GM12878 (cell line): ENCODE results near the gene UROC1. TPM values are rescaled to one million over a fixed set of nuclear protein-coding genes. Genes with fewer than 3 reads are reported as not detected.

Source experiments
- IRF3 ChIP-seq: fragments of 450-650 bp; IDR thresholded peaks from 2 replicates; pipeline ENCODE4 v1.6.1; 2014; ENCODE audit warnings: mild to moderate bottlenecking
- MEF2B ChIP-seq: fragments of 450-650 bp; IDR thresholded peaks from 2 replicates; pipeline ENCODE4 v1.6.1; 2018; ENCODE audit warnings: mild to moderate bottlenecking, moderate library complexity; ENCODE audit not compliant: partially characterized antibody, poor library complexity, severe bottlenecking
- RELB ChIP-seq: fragments of 450-650 bp; IDR thresholded peaks from 2 replicates; pipeline ENCODE4 v1.6.1; 2017; ENCODE audit warnings: low read depth, mild to moderate bottlenecking, moderate library complexity
- SUPT20H ChIP-seq: IDR thresholded peaks from 2 replicates; pipeline ENCODE4 v1.6.1; 2011; ENCODE audit warnings: low read depth, mild to moderate bottlenecking, low read length, moderate library complexity, borderline replicate concordance; ENCODE audit not compliant: control insufficient read depth
- polyA plus RNA-seq, 11 experiments: library from polyadenylated mRNA; depleted of rRNA in 4 of 11; unstranded in 6 of 11; stranded (reverse) in 5 of 11; fragments of >200 nt; fragmentation: Nextera tagmentation in 4 of 11; fragmentation: Illumina TruSeq in 1 of 11; extraction: Ambion mirVana in 4 of 11; extraction: Trizol in 1 of 11; gene quantifications; 1 replicate in 1 of 11; 2 replicates in 10 of 11; pipeline versions ENCODE4 v1.2.1 to v1.2.3, GENCODE V29; 2011 to 2016; ENCODE audit warnings: inconsistent platforms in 2 of 11, missing spikeins in 2 of 11, low read depth in 1 of 11
- total RNA-seq, 4 experiments: library from RNA; depleted of rRNA in 3 of 4; stranded (reverse); fragments of >200 nt in 3 of 4; fragmentation: Illumina TruSeq in 1 of 4; extraction: Trizol in 1 of 4; gene quantifications; 2 replicates each; pipeline versions ENCODE4 v1.2.1 to v1.2.3, GENCODE V29; 2013 to 2021
- TF ChIP-seq, protein P1 (sequence below): fragments of 450-650 bp; formaldehyde crosslinking; IDR thresholded peaks from 2 replicates; pipeline ENCODE4 v1.5.0; 2022; ENCODE audit warnings: mild to moderate bottlenecking, missing genetic modification characterization

The UROC1 gene
- total and polyA plus RNA-seq, 10 of the 15 experiments (the other 5 are each of a cell fraction or from before 2014, with no cell fraction given) = 0.04 TPM; not detected in 9

GRCh38 chr3:126466886-126467610 is 50.5 kb downstream of the UROC1 start (continued):
- no peak for TF ChIP-seq IRF3
- TF ChIP-seq MEF2B = no peak
- no peak for TF ChIP-seq RELB
- TF ChIP-seq SUPT20H = no peak
- TF ChIP-seq, protein P1, sequence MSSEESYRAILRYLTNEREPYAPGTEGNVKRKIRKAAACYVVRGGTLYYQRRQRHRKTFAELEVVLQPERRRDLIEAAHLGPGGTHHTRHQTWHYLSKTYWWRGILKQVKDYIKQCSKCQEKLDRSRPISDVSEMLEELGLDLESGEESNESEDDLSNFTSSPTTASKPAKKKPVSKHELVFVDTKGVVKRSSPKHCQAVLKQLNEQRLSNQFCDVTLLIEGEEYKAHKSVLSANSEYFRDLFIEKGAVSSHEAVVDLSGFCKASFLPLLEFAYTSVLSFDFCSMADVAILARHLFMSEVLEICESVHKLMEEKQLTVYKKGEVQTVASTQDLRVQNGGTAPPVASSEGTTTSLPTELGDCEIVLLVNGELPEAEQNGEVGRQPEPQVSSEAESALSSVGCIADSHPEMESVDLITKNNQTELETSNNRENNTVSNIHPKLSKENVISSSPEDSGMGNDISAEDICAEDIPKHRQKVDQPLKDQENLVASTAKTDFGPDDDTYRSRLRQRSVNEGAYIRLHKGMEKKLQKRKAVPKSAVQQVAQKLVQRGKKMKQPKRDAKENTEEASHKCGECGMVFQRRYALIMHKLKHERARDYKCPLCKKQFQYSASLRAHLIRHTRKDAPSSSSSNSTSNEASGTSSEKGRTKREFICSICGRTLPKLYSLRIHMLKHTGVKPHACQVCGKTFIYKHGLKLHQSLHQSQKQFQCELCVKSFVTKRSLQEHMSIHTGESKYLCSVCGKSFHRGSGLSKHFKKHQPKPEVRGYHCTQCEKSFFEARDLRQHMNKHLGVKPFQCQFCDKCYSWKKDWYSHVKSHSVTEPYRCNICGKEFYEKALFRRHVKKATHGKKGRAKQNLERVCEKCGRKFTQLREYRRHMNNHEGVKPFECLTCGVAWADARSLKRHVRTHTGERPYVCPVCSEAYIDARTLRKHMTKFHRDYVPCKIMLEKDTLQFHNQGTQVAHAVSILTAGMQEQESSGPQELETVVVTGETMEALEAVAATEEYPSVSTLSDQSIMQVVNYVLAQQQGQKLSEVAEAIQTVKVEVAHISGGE (CRISPR knock-in tag) = no peak
